Measurements from ENCODE around the gene PPP1R7.
"Not testable (repeated sequence)": the region's sequence is repeated elsewhere in the genome, so short reads cannot be mapped to it uniquely, and the experiment has no call there.

The PPP1R7 gene

DNA sequence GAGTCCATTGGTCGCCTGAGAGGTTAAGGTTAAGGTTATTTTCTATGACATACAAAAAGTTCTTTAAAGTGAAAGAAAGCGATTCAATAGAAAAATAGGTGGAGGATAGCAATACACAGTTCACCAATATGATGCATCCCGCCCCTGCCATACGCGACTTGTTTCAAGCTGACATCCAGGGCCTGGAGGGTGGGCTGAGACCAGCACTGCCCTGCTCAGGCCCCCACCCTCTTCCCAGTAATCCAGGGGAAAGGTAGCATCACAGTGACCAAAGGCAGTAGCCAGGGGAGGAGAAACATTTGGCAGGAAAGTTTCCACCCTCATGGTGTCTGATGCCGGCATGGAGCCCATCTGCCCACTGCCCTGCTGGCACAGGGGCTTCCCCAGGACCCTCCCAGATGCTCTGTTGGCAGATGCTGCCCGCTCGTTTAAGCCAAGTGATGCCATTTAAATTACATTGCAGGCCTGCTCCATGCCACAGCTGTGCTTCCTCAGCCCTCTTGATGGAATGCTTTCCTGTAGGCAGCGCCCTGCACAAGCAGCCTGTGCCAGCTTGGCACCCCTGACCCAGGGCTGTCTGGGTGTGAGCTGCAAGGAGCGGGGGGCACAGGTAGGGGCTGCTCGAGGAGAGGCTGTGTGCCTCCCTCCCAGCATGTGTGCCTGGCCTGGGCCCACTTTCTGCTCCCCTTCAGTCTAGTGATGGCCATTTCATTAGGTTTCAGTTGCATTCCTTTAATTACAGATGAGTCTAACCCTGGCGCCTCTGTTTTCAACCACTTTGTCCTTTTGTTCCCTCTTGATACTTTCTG, 27.5 kb downstream of the PPP1R7 start:
- no peak for DNase-seq

DNA sequence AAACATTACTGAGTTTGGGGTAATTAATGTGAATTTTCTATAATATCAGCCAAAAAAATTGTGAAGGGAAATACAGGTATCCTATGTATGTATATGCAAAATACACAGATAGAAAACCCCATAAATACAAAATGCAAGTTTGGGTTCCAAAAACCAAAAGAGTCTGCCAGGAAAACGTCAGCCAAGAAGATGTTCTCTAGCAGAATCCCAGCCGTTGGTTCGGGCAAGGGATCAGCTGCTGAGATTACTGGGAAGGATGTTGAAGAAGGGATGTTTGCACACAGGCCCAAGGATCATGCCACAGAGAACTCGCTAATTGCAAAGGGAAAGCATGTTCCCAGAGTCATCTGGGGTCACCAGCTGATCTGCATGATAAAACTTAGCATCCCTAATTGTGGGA, 28.7 kb downstream of the PPP1R7 start:
- no peak for DNase-seq

DNA sequence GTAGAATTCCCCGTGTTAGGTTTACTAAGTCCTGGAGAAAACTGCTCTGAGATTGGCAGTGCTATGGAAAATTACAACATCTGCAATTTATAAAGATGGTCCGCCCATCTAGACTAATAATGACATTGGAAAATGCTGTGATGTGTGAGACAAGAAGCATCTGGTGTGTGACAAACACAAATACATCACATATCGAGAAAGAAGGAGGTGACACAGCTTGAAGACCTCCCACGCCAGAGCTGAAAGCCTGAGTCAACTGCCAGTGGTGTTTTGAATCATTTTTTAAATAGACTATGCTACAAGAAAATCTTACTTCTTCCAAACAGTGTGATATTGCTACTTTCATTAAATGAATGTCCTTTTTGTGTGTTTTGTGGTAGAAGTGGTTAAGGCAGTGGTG, 29.6 kb downstream of the PPP1R7 start:
- DNase-seq, result no peak

DNA sequence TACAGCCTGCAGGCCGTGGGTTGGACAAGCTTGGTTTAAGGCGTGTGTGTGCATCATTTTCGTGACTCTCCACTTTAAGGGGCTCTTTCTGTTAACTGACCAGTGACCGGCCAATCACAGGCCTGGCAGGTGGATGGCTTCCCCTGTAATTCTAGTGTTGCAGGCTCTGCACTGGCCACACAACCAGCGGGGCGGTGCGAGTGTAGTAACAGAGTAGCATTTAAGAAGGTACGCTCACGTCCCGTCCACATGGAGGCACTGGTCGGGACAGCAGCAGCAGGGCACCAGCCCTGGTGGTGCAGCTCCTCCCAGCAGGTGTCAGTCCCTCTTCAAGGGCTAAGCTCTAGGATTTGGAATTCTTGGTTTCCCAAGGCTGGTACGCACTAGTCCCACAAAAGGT, 30.2 kb downstream of the PPP1R7 start:
- DNase-seq, result no peak

DNA sequence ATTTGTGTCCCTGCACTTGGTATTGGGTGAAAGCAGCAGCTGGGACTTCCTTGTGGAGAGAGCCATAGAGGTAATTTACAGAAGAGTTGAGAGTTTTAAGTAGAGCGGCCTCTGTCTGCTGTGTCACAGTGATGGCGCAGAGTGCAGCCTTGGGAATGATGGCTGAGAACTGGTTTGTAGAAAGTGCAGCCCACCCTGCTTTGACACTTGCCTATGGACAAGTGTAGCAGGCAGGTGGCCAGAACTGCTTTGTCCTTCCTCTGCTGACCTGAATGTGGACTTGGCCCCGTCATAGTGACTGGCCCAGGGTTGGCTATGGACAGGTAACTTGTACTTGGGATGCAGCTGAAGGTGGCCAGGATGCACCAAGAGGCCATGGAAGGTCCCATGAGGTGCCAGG, 31.9 kb downstream of the PPP1R7 start:
- DNase-seq, result no peak

DNA sequence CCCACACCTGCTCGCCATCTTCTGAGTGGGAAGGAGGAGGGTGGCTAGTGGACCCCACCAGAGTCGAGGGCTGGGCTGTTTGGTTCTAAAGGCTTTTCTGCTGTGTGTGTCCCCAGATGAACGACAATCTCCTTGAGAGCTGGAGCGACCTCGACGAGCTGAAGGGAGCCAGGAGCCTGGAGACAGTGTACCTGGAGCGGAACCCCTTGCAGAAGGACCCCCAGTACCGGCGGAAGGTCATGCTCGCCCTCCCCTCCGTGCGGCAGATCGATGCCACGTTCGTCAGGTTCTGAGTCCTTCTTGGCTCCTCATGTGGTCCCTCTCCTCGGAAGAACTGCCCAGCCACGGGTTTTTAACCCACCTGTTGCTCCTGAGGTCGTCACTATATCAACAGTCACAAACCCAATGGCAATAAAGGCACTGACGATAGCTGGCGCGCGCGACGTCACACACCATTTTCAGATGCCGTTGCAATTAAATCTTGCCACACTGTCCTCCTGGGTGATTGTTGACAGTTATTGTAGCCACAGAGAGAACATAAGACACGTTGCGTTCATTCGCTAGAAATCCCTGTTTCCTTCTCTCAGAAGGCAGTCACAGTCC, 32.4 kb downstream of the PPP1R7 start:
- no peak for DNase-seq

DNA sequence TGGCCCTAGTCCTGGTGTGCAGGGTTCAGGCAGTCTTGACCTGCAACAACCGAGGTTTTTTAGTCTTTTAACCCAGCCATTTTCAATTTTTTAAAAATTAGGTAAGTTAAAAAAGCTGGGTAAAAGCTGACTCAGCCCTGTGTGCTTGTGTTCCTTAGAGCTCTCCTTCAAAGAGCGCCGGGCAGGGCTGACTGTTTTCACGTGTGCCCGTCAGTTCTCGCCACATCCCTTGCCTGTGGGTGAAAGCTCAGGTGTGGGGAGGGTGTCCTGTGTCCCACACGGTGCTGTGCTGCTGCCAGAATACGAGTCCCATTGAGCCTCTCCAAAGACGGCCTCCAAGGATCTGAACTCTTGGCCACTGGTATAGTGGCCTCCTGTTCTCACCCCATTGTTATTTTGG, 33.0 kb downstream of the PPP1R7 start:
- DNase-seq, result no peak

DNA sequence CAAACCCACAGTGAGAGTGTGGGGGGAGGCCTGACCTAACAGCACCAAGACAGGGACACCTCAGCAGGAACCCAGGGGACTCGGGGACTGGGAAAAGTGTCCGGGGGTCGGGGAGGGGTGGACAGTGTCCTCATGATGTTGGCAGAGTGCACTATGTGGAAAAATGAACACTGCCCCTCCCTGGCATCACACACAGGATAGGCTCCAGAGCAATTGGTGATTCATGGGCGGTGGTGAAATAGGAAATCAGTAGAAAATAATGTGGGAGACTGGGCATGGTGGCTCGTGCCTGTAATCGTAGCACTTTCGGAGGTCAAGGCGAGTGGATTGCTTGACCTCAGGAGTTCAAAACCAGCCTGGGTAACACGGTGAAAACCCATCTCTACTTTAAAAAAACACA, 34.6 kb downstream of the PPP1R7 start:
- no peak for DNase-seq

DNA sequence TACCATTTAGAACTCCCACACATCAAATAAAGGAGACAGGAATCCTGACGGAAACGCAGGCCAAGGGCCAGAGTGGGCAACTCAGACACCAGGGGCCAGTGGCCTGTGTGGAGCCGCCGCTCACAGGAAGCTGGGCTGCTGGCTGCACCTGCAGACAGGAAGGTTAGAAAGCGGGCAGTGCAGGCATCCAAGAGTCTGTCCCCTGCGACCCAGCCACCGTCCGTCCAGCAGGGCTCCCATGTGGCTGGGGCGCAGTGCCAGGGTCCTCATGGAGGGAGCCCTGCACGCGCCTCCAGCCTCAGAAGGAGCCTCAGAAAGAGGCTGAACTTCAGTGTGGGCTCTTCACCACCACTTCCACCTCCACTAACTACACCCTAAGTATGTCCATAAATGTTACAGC, 35.7 kb downstream of the PPP1R7 start:
- no peak for DNase-seq

DNA sequence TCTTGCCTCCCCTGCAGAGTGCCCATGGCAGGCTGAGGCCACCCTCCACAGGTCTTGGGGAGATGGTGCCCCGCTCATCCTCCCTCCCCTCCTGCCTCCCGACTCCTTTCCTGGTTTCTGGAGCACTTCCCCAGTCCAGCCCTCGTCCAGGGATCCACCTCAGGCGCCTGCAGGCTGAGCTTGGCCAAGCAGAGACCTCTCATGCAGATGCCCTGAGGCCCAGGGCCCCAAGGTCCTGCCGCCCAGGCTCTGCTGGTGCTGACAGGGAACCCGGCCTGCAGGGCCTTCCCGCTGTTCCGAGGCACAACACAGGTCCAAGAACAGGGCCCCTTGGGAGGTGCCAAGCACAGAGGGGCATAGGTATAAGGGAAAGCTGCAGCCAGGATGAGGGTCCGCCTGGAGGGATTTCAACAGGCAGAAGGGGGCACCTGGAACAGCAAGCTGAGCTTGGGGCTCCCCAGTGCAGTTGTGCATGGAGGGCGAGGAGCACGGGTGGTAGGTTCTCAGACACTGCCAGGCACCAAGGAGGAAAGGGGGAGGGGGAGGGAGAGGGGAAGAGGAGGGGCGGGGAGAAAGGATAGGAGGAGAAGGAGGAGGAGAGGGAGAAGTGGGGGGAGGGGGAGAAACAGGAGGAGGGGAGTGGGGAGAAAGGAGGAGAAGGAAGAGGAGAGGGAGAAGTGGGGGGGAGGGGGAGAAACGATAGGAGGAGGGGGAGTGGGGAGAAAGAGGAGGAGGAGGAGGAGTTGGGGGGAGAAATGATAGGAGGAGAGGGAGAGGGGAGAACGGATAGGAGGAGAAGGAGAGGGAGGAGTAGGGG, 37.0 kb downstream of the PPP1R7 start:
- DNase-seq, result no peak

DNA sequence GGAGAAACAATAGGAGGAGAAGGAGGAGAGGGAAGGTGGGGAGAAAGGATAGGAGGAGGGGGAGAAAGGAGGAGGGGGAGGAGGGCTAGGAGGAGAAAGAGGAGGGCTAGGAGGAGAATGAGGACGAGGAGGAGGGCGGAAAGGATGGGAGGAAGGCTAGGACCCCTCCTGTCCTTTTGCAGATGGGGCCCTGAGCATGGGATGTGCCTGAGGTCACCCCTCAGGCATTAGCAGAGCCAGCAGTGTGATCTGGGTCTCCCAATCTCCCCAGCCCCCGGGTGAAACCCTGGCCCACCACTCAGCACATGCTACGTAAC, 37.6 kb downstream of the PPP1R7 start:
- DNase-seq, result no peak

DNA sequence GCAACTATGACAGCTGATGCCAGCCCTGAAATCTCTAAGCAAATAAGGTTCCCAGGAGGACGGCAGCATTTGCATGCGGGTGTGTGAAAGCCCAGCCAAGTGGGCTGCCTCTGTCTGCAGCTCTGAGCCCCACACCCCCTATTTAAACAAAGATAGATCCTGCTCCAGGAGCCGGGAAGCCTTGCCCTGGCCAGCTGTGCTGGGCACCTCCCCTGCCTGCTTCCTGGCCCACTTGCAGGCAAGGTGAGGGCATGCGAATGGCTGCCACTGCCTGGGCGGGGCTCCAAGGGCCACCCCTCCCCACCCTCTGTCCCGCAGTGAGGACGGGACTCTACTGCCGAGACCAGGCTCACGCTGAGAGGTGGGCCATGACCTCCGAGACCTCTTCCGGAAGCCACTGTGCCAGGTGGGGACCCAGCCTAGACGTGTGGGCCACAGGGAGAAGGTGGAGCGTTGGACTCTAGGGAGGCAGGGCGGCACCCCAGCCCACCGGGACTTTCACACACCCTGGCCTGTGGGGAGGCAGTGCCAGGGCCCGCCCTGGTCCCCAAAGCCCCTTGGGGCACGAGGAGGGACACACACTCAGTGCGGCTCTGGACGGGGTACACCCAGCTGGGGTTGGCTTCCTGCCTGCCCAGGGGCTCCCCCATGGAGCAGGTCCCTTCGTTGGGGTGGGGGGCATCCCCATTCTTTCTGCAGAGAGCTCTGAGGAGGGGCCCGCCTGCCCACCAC, 38.3 kb downstream of the PPP1R7 start, which contains the start of gene ANO7:
Gene ANO7, plus strand, starts transcription at position 317 of the 732 bp plus-strand sequence. CDS start 1,387 bp downstream, outside the sequence.
- DNase-seq, result no peak

DNA sequence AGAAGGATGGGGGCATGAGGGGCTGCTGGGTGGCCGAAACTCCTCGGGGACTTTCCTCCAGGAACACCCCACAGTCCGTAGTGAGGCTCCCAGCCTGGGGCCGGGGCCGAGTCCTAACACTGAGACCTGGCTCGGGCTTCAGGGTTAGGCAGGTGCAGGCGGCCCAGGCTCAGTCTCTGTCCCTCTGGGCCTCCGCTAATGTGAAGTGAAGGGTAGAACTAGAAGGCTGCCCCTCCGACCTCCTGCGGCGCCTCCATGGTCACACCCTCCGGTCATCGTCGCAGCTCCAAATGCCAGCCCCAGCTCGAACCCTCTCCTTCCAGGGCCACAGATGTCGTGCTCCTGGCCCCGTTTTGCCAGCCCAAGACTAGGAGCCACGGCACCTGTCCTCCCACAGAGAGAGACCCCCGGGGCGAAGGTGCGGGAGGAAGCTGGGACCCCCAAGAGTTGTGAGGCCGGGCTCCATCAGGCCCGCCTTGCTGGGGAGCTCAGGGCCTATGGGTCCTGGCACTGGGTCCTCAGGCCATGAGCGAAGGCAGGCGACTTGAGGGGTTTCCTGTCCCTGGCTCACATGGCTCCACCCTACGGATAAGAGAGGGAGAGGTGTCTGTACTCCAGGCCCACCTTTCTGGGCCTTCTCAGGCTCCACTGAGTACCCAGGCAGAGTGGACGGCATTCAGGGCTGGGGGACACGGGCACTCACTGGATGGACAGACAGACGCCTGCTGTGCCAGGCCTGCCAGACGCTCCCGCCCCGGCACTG, 39.0 kb downstream of the PPP1R7 start:
- DNase-seq, result no peak

DNA sequence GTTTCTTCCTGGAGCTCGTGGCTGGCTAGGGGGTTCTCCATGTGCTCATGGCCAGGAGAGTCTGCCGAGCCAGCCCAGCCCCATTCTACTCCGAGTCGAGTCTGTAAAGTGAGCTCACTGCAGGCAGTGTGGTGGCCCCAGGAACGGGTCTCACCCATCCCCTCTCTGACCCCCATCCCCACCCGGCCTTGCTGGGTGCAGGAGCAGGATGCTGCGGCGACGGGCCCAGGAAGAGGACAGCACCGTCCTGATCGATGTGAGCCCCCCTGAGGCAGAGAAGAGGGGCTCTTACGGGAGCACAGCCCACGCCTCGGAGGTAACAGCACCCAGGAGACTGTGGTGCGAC, 39.6 kb downstream of the PPP1R7 start:
- no peak for DNase-seq

DNA sequence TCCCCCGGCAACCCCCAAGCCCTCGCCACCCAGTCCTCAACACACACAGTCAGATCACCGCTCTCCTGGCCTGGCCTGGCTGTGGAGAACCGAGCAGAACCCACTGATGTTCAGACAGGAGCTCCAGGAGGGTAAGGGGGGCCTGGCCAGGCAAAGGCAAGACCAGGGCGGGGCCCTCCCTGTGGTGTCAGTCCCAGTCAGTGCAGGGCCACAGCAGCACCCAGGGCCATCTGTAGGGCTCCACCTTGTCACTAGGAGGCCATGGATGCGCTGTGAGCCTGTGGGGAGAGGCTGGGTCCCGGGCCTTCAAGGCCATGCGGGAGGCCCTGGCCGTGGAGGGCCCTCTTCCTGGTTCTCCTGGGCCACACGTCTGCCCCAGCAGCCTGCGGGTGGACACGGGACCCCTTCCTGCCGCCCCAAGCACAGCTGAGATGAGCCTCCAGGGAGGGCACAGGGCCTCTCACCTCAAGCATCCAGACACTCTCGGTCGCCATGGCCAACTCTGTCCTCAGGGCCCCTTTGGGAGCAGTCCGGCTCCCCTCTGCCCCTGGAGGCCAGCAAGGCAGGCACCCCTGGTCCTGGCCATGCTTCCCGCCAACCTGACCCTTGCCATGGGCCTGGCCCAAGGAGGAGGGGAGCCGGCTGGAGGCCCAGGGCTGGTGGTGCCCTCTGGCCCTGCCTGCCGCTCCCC, 40.2 kb downstream of the PPP1R7 start:
- no peak for DNase-seq

DNA sequence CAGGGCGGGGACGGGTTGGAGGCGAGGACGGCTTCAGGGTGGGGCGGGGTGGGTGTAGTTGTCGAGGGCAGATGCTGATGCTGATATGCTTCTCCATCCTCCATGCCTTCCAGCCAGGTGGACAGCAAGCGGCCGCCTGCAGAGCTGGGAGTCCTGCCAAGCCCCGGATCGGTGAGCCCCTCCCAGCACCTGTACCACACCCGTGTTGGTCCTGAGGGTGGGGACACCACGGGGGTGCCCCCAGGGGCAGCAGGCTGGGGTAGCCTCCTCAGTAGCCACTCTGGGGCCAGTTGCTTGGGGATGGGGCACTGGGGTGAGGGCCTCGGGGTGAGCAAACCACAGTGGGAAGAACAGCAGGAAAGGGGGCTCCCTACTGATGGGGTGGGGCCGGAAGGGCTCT, 40.8 kb downstream of the PPP1R7 start:
- no peak for DNase-seq

DNA sequence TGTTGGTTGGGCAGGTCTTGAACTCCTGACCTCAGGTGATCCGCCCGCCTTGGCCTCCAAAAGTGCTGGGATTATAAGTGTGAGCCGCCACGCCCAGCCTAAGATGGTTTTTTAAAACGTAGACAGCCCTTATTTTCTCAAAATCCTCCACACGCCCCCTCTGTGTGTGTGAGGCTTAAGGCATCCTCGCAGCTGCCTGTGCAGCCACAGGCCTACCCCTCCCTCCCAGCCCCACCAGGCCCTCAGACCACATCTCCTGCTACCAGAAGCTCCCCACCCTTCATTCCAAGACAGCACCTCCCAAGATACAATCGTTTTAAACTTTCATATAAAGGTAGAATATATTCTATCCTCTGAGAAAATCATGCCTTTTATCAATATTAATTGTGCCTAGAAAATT, 43.0 kb downstream of the PPP1R7 start:
- no peak for DNase-seq

DNA sequence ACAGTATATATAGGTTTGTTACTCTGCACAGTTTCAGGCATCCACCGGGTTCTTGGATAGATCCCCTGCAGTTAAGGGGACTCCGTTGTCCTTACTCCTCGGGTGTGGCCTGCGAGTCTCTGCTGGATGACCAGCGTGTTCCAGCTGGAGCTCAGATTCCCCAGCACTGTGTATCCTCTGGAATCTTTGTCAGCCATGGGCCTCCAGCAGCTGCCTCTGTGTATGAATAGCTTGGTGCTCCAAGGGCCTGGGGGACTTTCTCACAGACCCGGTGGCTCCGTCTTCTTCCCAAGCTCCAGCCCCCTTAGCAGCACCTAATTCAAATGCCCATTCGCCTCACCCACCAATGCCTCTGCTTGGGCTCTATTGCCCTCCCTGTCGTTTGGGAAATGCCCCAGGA, 44.5 kb downstream of the PPP1R7 start:
- no peak for DNase-seq

DNA sequence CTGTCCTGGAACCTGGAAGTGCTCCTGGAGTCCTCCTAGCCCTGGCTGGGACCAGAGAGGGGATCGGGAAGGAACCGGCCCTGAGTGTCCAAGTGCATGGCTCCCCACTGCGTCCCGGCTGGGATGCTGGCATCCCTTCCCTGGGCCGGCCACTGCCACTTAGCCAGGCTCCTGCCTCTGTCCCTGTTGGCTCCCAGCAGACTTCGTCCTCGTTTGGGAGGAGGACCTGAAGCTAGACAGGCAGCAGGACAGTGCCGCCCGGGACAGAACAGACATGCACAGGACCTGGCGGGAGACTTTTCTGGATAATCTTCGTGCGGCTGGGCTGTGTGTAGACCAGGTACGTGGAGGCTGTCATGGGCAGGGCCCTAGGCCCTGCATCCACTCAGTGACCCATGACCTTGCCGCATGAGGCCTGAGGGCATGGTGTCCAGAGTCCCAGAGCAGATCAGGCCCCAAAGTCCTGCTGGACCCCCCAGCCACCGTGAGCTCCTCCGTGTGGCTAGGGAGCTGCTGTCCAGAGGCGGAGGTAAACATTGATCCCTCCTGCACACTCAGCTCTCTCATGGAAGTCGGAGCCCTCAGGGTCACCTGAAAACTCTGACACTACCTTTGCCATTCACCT, 45.4 kb downstream of the PPP1R7 start:
- DNase-seq, result no peak

DNA sequence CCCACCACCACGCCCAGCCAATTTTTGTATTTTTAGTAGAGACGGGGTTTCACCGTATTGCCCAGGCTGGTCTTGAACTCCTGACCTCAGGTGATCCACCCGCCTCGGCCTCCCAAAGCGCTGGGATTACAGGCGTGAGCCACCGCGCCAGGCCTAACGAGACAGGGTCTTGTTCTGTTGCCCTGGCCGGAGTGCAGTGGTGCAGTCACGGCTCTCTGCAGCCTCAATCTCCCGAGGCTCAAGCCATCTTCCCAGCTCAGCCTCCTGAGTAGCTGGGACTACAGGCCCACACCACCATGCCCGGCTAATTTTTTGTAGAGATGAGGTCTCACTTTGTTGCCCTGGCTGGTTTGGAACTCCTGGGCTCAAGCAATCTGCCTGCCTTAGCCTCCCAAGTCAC, 47.0 kb downstream of the PPP1R7 start:
- DNase-seq, result not testable (repeated sequence)

DNA sequence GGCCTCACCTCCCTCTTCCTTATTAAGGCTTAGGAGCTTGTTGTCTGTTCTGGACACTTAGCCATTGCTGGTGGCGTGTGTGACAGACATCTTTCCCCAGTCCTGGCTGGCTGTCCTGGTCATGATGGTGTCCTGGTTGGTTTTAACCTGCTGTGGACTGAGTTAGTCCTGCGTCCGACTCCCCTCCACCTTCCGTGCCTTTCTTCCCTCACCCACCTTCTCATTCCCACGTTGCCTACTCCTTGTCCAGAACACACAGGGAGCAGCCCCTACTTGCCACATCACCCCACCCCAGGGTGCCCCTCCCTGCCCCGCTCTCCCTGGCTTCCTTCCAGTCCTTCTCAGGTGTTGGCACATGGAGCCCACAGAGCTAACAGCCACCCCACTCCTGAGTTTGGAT, 47.7 kb downstream of the PPP1R7 start:
- DNase-seq, result no peak
